ENCODE results near the gene CALML3.
A peak's percentile ranks its signal among the peaks of the same experiment; 100 is the strongest.

The CALML3 gene

DNA sequence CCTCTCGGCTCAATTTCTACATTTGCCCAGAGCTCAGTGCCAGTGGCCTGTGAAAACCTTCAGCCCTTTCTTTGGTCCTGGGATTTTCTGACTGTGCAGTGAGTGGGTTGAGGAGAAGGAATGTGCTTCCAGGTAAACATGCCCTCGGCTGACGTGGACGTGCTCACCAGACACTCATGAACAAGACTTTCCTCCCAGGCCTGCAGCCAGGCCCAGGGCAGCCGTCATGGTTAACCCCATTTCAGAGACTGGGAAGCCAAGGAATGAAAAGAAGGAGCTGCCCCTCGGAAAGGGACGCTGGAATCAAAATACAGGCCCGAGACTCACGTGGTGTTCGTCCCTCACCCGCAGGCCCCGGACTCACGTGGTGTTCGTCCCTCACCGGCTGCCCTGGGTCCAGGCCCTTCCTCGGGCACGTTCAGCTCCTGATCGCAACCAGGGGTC lies 16.6 kb upstream of the CALML3 start:
- no peak for DNase-seq

- DNase-seq: no peak
These were observed 16.0 kb upstream of the CALML3 start for GRCh38 chr10:5508786-5509185.

DNA sequence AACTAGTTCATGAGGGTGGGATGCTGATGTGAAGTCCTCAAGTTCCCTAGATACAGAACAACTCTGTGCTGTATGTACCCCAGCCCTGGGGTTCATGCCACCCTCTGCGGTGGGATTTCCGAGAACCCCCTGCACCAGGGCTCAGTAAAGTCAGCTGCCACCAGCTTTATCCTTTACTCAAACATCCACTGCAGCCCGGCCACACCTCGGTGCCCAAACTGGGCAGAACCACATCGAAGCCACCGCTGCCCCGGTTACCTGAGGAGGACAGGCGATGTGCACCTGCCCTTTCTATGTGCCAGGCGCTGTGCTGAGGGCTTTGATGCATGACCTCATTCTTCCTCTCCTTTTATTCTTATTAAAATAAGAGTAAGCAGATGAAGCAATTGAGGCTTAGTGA lies 15.5 kb upstream of the CALML3 start:
- no peak for DNase-seq

DNA sequence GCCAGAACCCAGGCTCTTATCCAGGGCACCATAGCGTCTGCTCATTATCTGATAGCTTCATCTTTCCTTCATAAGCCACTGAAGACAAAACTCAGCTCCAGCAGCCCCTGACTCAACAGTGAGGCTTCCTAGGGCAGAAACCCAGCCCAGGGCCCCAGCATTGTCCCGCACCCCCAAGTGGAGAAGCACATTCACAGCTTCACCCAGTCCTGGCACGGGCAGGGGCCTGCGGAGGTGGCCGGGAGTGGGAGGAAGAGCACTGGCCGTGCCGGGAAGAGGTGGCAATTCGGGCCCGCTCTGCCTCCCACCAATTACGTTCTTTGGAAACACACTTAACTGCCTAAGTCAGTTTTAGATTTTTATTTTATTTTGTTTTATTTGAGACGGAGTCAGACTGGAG lies 15.1 kb upstream of the CALML3 start:
- no peak for DNase-seq

DNA sequence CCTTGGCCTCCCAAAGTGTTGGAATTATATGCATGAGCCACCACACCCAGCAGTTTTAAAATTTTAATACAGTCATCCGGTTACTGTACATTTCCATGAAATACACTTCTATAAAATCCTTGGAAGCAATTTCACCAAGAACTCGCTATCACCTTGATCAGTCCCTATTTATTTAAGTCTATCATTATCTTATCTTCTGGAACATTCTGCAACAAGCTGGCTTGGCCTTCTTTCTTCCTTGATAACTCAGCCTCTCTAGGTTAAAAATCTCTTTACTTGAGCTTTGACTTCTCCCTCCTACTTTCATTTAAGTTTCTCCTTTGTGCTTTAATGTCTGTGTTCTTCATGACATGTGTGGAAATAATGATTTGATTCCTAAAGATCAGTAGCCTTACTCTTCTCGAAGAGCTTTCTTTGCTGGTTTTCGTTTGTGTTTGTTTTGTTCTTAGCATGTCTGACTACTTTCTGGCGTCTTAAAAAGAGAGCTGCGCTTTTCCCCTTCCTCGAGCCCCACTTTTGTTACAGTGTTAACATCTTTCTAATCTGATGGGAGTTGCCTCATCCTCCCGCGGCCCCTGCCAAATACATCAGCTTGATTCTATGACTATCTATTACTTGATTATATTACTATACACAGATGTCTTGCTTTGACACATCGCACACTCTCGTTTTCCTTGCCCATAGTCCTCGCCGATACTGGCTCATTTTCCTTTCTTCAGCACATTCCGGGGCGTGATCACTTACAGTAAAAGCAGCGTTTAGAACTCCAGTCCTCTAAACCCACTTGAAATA lies 14.3 kb upstream of the CALML3 start:
- no peak for DNase-seq

DNA sequence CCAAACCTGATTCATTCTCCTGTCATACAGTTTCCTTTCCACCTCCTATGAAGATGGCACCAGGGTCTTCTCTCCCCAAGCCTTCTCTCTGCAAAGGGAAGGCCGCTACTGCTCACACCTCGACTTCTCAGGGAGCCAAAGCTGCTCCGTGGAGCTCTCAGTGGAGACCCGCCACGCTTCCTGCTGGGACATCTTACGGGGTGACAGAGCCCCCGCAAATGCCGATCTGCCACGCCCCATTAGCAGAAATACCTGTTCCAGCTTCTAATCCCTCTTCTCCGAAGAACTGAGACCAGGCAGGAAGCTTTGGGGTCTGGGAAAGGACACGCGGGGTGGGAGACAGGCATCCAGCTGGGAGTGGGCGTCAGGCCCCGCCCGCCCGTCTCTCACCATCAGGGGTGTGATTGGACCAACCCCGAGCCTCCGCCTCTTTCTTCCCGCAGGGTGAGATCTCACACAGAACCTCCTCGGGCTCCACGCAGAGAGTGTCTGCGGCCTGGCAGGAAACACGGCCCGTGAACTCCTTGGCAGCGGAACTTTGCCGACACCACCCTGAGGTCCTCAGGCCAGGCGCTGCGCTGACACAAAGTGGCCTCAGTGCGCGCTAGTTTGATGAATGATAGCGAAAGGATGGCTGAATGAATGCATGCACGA lies 13.4 kb upstream of the CALML3 start:
- DNase-seq: no peak

GRCh38 chr10:5511885-5512280 lies 12.9 kb upstream of the CALML3 start:
- no peak for DNase-seq

DNA sequence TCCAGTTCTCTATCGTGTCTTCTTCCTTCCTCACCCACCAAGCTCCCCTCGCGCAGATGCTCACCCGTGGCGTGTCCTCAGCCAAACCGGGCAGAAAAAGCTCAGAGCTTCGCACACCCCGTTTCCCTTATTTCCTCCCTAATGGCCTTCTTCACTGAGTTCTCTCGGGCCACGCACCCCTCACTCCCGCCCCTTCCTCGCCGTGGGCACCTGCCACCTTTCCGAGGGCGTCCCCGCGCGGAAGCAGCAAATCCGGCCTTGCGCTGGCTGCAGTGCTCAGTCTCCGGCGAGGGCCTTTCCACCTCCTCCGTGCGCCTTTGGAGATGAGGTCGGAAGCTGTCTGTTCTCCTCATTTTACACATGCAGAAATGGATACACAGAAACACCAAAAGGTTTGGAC lies 12.4 kb upstream of the CALML3 start:
- DNase-seq: no peak

DNA sequence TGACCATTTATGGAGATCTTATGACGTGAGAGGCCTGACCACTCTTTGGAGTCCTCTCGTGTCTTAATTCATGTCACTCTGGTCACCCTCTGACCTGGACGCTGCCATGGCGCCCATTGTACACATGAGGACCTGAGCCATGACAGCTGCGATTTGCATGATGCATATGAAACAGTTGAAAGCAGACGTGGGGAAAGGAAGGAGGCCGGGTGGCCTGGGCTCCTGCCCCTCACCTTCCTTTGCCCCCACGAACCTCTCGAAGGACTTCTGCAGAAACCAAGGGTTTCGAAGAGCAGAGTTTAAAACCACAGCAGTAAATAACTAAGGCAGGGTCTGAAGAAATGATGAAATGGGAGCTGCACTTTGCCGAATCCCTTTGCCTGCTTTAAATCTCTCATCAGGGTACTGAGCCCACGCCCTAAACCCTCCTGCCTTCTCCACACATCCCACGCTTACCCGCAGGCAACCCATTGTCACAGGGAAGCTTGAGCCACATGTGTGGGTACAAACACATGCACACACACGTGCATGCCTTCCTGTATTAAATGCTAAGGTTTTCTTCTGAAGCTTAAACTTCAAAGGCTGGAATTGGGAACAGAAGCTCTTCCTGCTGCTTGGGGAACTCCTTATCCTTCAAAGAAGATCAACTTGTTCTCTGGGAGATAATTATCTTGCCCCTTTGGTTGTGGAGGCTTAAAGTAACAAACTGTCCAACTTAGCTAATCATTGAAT lies 11.7 kb upstream of the CALML3 start:
- DNase-seq: peak in 1 of 2 donors; percentile 10

DNA sequence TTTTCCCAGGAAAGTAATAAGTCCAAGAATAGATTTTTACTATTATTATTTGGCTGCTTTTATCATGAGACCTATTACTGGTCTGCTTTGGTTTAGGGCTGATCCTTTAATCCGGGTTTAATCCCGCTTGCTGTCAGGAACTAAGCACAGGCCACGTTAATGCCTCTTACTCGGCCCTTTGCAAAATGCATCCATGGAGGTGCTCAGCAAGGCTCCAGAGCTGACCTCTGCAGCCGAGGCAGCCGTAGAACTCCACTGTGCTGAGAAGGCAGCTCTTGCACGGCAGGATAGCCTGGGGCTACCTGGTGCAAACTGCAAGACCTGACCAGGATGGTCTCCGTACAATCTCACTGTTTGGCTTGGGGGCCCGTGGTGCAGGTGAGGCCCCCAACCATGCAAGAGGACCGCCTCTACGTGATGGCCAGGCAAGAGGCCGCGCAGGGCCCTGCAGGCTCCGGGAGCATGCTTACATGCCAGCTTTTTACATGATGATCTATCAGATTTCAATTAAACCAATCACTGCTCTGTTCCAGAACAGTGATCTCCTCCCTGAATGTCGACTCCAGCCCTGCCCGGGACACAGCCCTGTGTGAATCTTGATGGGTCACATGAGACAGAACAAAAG lies 10.4 kb upstream of the CALML3 start:
- no peak for DNase-seq

DNA sequence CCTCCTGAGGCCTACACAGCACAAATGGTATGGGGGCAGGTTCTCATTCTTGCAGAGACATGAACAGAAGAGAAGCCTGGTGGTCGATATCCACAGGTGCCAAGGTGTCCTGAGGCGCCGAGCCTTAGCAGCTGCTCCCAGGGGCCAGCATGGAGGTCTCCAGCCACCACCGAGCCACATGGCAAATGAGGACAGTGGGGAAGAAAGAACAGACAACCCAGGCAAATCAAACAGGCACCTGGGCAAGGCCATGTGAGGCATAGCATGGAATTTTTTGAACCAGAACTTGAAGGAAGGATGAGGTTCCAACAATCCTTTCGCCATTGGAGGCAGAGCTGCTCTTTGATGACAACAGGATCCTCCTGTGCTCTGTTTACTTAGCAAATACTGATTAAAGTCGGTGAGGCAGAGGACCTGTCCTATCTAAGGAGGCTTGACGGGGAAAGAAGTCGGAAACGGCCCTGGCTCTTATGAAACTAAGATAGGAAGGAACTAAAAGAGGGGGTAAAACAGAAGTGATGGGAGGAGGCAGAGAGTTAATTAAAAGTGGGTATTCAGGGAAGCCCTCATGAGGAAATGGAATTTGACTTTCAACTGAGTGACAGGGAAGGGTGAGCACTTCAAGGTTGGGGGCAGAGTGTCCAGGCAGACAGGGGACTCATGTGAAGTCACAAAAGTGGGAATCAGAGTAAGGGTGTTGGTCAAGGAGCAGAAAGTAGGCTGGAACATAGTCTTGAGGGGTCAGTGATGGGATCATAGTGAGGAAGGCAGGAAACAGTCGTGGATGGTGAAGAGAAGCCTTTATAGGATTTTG lies 8.6 kb upstream of the CALML3 start:
- DNase-seq: no peak

DNA sequence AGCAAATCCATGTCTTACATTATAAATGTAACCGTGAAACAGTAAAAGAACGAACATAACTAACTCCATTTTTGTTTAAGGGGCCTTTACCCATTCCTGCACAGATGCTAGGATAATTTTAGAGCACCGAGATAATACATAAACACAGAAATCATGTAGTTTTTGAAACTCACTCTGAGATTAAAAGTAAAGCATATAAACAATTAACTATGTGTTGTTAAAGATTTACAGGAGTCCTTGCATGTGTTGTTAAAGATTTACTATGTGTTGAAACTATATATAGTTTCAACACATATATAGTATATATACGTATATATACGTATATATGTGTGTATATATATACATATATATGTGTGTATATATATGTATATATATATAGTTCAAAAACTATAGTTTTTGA lies 7.2 kb upstream of the CALML3 start:
- no peak for DNase-seq

DNA sequence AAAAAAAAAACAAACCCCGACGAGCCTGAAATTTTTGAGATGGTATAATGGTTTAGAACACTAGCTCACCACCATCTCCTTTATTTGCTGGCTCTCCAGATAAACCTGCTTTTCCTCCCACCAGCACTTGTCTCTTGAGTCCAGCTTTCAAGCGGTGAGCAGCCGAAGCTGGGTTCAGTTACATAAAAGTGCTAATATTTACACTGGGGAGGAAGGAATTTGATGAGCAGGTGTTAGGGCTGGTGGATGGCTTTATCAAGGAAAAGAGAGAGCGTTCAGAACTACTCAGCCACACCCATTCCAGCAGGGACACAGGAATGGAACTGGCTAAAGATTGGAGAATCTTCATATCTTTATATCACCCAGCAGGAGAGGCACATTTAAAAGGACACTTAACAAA lies 6.6 kb upstream of the CALML3 start:
- DNase-seq: no peak

- DNase-seq: no peak
These were observed 5.7 kb upstream of the CALML3 start for GRCh38 chr10:5519054-5519453.

DNA sequence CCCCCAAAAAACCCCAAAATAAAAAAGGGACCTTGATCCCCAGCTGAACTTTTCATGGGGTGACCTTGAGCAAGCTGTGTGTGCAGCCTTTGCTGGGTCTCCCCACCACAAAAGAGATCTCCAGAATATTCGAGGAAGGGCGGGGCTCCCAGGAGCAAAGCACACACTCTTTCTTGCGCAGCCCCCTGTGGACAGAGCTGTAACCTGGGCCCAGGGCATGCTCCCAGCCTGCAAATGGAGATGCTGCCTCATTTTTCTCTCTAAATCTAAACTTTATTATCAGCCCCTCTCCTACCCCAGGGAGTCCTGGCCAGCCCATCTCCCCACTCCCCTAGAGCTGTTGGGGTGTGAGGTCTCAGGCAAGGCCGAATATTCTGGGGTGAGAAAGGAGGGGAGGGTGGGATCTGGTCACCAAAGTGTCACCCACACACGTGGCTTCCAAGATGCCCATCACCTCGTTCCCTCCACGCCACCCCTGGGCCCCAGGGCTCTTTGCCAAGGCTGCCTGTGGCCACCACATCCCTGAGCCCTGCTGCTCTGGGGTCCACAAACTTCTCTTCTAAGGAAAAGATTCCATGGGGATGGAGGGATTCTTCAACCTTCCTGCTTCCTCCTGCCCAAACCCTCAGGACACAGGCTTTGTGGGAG lies 1.7 kb upstream of the CALML3 start:
- DNase-seq: no peak

GRCh38 chr10:5523796-5524574 lies 776 bp upstream of the CALML3 start:
- DNase-seq: no peak

DNA sequence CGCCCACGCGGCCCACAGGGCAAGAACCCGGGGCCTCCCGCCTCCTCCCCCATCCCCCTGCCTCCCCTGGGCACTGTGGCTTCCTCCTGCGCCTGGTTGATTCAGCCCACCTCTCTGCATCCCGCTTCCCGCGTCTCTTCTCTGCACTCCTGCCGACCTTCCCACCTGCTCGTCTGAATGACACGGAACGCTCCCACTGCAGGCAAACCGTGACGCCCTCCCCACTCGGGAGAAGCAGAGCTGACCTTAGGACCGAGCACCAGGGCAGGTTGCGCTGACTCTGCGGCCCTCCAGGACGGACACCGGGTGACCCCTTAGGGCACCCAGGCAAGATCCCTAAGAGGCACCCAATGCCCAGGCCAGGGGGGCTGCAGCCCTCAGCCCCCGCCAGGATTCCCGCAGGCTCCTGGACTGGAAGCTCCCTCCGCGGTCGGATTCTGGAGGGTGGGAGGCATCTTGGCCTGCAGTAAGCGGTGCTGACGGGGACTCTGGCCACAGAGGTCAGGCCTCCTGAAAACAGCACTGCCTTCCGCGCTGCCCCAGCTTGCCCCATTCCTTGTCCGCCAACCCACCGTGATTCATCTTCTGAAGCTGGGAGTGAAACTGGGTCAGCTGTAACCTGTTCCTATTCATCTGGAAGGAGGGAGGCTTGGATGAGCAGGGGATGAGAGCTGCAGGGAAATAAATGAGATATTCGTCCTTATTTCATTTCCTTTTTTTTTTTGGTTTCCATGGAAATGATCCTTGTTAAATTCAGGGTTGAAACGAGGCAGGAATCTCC lies 990 bp downstream of the CALML3 start:
- no peak for DNase-seq

DNA sequence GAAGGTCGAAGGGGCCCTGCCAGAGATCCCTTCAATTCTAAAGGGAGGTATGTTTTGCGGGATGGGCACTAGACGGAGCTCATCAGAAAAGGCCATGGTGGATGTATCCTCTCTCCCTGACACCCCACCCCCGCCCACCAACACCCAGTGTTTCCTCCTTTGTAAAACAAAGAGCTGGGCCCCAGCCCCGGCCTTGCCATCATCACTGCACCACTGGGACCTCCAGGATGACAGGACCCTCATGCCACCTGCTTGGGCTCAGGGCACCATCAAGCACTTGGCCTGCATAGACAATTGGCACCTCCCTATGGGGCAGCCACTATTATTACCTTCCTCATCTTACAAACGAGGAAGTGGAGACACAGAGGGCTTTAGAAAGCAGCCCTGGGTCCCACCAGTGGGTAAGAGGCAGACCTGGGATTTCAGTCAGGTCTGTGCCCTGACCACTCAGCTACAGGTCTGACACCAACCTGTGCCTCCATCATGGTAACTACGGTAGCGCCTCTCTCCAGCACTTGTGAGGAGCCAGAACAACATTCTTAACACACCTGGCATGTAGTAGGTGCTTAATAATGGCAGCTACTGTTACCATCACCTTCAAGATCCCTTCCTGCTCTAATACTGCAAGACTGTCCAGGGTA lies 2.0 kb downstream of the CALML3 start:
- DNase-seq: no peak

DNA sequence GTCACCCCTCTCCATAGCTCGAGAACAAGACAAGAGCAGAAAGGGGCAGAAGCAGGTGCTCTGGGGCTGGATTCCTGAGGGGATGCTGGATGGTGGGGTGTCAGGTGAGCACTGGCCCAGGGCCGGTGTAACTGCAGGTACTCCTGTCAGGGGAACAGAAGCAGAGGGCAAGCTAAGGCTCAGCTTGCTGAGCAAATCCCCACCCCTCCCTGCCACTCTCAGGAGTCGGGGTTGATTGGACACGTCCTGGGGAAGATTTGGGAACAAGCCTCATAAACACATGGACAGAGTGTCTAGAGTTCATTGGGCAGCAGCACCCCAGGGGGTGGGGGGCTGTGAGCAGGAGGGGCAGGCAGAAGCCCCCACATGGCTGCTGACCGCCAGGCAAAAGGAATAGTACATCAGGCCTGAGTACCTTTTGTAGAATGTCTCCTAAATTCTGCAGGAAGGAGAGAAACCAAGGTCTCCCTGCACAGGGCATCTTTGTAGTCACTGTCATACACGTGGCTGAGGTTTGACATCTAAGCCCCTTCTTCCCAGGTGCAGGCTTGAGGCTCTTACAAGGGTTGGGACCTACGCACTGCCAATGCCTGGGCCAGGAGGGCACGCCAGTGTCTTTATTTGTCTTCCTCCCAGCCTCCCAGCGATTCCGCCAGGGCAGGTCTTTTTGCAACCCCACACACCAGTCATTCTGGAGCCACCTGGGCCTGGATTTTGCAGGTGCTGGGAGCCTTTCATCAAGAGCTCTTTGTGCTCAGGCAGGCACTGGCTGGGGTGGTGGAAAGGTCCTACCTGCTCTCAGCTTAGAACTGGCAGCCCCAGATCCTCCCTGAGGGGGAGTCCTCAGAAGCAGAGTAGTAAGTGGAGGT lies 2.8 kb downstream of the CALML3 start:
- DNase-seq: no peak
